WTC11 (cell line): ENCODE results near the gene SPTLC2. TPM values are rescaled to one million over a fixed set of nuclear protein-coding genes. Genes with fewer than 3 reads are reported as not detected.

Source experiments
- ATAC-seq: fragments of 200-7000 bp; cut with Tn5 transposase; 2 replicates; pipeline ENCODE4 v1.10.0; 2021; ENCODE audit warnings: mild to moderate bottlenecking, moderate library complexity
- Bru-seq: library from RNA; stranded (reverse); fragments of 400-500 nt; gene quantifications from one replicate; lab custom pipeline; 2021; lab: Mats Ljungman, UMichigan
- CTCF ChIA-PET: fragments of 300-600 bp; sonication (Branson Sonifier 250); formaldehyde crosslinking; loops from one replicate; lab custom pipeline; 2021; ENCODE audit warnings: antibody characterized with exemption; lab: Charles Lee
- POLR2A ChIA-PET: fragments of 350-600 bp; sonication (Branson Sonifier 250); formaldehyde crosslinking; loops from one replicate; lab custom pipeline; 2021; ENCODE audit warnings: antibody characterized with exemption; lab: Charles Lee
- DNase-seq: peaks from one replicate; pipeline ENCODE4 v3.0.0; 2021; ENCODE audit warnings: low spot score
- H3K27ac Mint-ChIP-seq: 2 replicates; pipeline ENCODE4 v1.8.0; 2021; ENCODE audit warnings: mixed read lengths
- H3K27me3 Mint-ChIP-seq: 2 replicates; pipeline ENCODE4 v1.8.0; 2021; ENCODE audit warnings: low read depth, mild to moderate bottlenecking, moderate library complexity, mixed read lengths
- H3K36me3 Mint-ChIP-seq: 2 replicates; pipeline ENCODE4 v1.8.0; 2021; ENCODE audit warnings: mixed read lengths
- H3K4me1 Mint-ChIP-seq: 2 replicates; pipeline ENCODE4 v1.8.0; 2022; ENCODE audit warnings: mixed read lengths
- H3K4me3 Mint-ChIP-seq: 2 replicates; pipeline ENCODE4 v1.8.0; 2021; ENCODE audit warnings: mild to moderate bottlenecking, moderate library complexity, mixed read lengths
- H3K9me3 Mint-ChIP-seq: 2 replicates; pipeline ENCODE4 v1.8.0; 2021; ENCODE audit warnings: mixed read lengths
- CBFB ChIP-seq: sonication (generic); formaldehyde crosslinking; IDR thresholded peaks from 2 replicates; pipeline ENCODE4 v1.8.1; 2022; ENCODE audit warnings: mild to moderate bottlenecking, low read depth, missing genetic modification reagents
- CREB1 ChIP-seq: sonication (generic); formaldehyde crosslinking; IDR thresholded peaks from 2 replicates; pipeline ENCODE4 v1.8.0; 2023; ENCODE audit warnings: mild to moderate bottlenecking, missing genetic modification reagents
- E2F4 ChIP-seq: sonication (generic); formaldehyde crosslinking; IDR thresholded peaks from 2 replicates; pipeline ENCODE4 v1.8.1; 2022; ENCODE audit warnings: low read depth, mild to moderate bottlenecking, moderate library complexity, missing genetic modification reagents, borderline replicate concordance
- ESRRA ChIP-seq: sonication (generic); formaldehyde crosslinking; IDR thresholded peaks from 2 replicates; pipeline ENCODE4 v1.8.1; 2022; ENCODE audit warnings: mild to moderate bottlenecking, missing genetic modification reagents, borderline replicate concordance
- FOXK1 ChIP-seq: sonication (generic); formaldehyde crosslinking; IDR thresholded peaks from 2 replicates; pipeline ENCODE4 v1.8.0; 2022; ENCODE audit warnings: mild to moderate bottlenecking, moderate library complexity, missing genetic modification reagents
- HMGXB4 ChIP-seq: sonication (generic); formaldehyde crosslinking; IDR thresholded peaks from 2 replicates; pipeline ENCODE4 v1.8.1; 2023; ENCODE audit warnings: mild to moderate bottlenecking, moderate library complexity, missing genetic modification reagents
- KAT7 ChIP-seq: sonication (generic); formaldehyde crosslinking; IDR thresholded peaks from 2 replicates; pipeline ENCODE4 v1.8.1; 2023; ENCODE audit warnings: missing genetic modification reagents, mild to moderate bottlenecking, borderline replicate concordance
- NFYB ChIP-seq: sonication (generic); formaldehyde crosslinking; conservative IDR thresholded peaks from 2 replicates; pipeline ENCODE4 v1.8.0; 2022; ENCODE audit warnings: low read depth, missing genetic modification reagents
- NR3C1 ChIP-seq: sonication (generic); formaldehyde crosslinking; conservative IDR thresholded peaks from 2 replicates; pipeline ENCODE4 v1.8.1; 2023; ENCODE audit warnings: low read depth, mild to moderate bottlenecking, missing genetic modification reagents
- PRDM15 ChIP-seq: sonication (generic); formaldehyde crosslinking; IDR thresholded peaks from 2 replicates; pipeline ENCODE4 v1.8.0; 2022; ENCODE audit warnings: missing genetic modification reagents
- SP1 ChIP-seq: sonication (generic); formaldehyde crosslinking; conservative IDR thresholded peaks from 2 replicates; pipeline ENCODE4 v1.8.1; 2022; ENCODE audit warnings: missing genetic modification reagents
- STAT6 ChIP-seq: sonication (generic); formaldehyde crosslinking; conservative IDR thresholded peaks from 2 replicates; pipeline ENCODE4 v1.8.1; 2023; ENCODE audit warnings: mild to moderate bottlenecking, low read depth, missing genetic modification reagents, moderate library complexity
- USF2 ChIP-seq: sonication (generic); formaldehyde crosslinking; IDR thresholded peaks from 2 replicates; pipeline ENCODE4 v1.8.1; 2023; ENCODE audit warnings: mild to moderate bottlenecking, missing genetic modification reagents, moderate library complexity
- ZNF671 ChIP-seq: fragments of 250-450 bp; sonication (Bioruptor Pico); IDR thresholded peaks from 2 replicates; pipeline ENCODE4 v1.8.0; 2021; ENCODE audit warnings: mild to moderate bottlenecking
- long read RNA-seq, 3 experiments: library from RNA in 1 of 3; library from capped mRNA in 1 of 3; library from polyadenylated mRNA in 1 of 3; unstranded in 2 of 3; stranded (forward) in 1 of 3; transcript quantifications; one replicate each; pipeline ENCODE4 v2.0.0, GENCODE V29; 2021
- total RNA-seq: library from RNA; stranded (reverse); gene quantifications from 3 replicates; pipeline ENCODE4 v1.2.3, GENCODE V29; 2021
- TF ChIP-seq, protein P1 (sequence below): sonication (generic); formaldehyde crosslinking; IDR thresholded peaks from 2 replicates; pipeline ENCODE4 v1.8.0; 2023; ENCODE audit warnings: missing genetic modification reagents, mild to moderate bottlenecking, borderline replicate concordance
- TF ChIP-seq, protein P2 (sequence below): sonication (generic); formaldehyde crosslinking; IDR thresholded peaks from 2 replicates; pipeline ENCODE4 v1.8.0; 2022; ENCODE audit warnings: mild to moderate bottlenecking, missing genetic modification reagents
- TF ChIP-seq, protein P3 (sequence below): sonication (generic); formaldehyde crosslinking; IDR thresholded peaks from 2 replicates; pipeline ENCODE4 v1.8.0; 2022; ENCODE audit warnings: mild to moderate bottlenecking, missing genetic modification reagents

Gene SPTLC2
- total RNA-seq (38.2 to 40.1 TPM (median 39.6 TPM) in 3 replicates), Bru-seq, nascent RNA (percentile 78 among the genes with signal in this experiment)
- long read RNA-seq, experiment 1, full-length matches to known transcripts, result 92 of 149 reads
- long read RNA-seq, experiment 1, partial matches to known transcripts, result 7 of 149 reads
- long read RNA-seq, experiment 1, other reads (novel, unspliced or antisense), result 50 of 149 reads
- long read RNA-seq, experiment 2, full-length matches to known transcripts, result 11 of 47 reads
- long read RNA-seq, experiment 2, partial matches to known transcripts, result 3 of 47 reads
- long read RNA-seq, experiment 2, other reads (novel, unspliced or antisense), result 33 of 47 reads
- long read RNA-seq, experiment 3, full-length matches to known transcripts, result 20 of 35 reads
- long read RNA-seq, experiment 3, partial matches to known transcripts, result 13 of 35 reads
- long read RNA-seq, experiment 3, other reads (novel, unspliced or antisense), result 2 of 35 reads

DNA sequence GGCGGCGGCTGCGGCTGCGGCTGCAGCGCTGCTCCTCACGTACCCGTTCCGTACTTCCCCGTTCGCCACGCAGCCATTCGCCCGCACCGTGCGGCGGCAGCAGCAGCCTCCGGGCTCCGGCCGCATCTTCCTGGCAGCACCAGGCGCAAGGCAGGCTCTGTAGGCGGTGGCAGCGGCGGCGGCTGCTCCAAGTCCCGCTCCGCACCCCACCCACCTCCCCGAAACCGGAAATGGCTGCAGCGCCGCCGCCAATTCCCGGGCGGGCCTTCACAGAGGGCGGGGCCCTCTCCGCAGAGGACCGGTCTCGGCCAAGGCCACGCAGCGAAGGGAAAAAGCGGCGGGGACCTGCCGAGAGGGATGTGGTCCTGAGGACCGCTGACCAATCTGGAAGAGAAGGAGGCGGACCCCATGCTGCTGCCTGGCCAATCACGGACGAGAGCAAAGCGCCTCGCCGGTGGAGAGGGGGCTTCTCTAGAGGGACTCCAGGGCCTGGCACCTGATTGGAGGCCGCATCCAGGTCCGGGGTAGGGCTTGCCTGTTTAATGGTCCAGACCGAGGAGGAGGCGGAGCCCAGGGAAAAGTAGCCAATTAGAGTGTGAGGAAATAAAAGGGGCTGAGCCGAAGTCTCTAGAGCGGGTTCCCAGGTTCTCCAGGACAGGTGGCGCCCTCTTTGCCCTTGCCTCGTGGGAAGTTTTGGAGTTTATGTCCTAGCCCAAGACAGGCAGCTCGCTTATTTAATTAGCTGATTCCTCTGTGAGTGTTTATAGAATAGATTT lies at the start of gene SPTLC2:
TSS of gene SPTLC2 (minus strand) at position 184 of the 776 bp plus-strand sequence. CDS start at position 126, 58 bp downstream.
- Mint-ChIP-seq H3K36me3 (no peaks in the 10 kb centered on the region), H3K4me3 (peak within 1 kb of the TSS; percentile 86), H3K4me1 (peaks cover 46% of the 10 kb centered on the region), H3K27me3 (no peaks in the 10 kb centered on the region), H3K27ac (peak within 1 kb of the TSS; percentile 90; the same call in 1 of the 2 replicates), H3K9me3 (peaks cover 4% of the 10 kb centered on the region)
- peak; percentile 98 for ATAC-seq
- ChIA-PET CTCF (interaction anchor here (0.6 kb wide), 1 partner anchor 37 kb away, joined by 3 read pairs; no protein-coding TSS in a partner anchor), POLR2A (no interaction called here)
- DNase-seq, result peak; percentile 99
- TF ChIP-seq, protein P1, sequence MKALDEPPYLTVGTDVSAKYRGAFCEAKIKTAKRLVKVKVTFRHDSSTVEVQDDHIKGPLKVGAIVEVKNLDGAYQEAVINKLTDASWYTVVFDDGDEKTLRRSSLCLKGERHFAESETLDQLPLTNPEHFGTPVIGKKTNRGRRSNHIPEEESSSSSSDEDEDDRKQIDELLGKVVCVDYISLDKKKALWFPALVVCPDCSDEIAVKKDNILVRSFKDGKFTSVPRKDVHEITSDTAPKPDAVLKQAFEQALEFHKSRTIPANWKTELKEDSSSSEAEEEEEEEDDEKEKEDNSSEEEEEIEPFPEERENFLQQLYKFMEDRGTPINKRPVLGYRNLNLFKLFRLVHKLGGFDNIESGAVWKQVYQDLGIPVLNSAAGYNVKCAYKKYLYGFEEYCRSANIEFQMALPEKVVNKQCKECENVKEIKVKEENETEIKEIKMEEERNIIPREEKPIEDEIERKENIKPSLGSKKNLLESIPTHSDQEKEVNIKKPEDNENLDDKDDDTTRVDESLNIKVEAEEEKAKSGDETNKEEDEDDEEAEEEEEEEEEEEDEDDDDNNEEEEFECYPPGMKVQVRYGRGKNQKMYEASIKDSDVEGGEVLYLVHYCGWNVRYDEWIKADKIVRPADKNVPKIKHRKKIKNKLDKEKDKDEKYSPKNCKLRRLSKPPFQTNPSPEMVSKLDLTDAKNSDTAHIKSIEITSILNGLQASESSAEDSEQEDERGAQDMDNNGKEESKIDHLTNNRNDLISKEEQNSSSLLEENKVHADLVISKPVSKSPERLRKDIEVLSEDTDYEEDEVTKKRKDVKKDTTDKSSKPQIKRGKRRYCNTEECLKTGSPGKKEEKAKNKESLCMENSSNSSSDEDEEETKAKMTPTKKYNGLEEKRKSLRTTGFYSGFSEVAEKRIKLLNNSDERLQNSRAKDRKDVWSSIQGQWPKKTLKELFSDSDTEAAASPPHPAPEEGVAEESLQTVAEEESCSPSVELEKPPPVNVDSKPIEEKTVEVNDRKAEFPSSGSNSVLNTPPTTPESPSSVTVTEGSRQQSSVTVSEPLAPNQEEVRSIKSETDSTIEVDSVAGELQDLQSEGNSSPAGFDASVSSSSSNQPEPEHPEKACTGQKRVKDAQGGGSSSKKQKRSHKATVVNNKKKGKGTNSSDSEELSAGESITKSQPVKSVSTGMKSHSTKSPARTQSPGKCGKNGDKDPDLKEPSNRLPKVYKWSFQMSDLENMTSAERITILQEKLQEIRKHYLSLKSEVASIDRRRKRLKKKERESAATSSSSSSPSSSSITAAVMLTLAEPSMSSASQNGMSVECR, result peak; percentile 91; the same call in 1 of the 2 replicates
- TF ChIP-seq SP1, result peak; percentile 92
- peak; percentile 52; the same call in 1 of the 2 replicates for TF ChIP-seq ESRRA (CRISPR knock-in tag)
- TF ChIP-seq, protein P2, sequence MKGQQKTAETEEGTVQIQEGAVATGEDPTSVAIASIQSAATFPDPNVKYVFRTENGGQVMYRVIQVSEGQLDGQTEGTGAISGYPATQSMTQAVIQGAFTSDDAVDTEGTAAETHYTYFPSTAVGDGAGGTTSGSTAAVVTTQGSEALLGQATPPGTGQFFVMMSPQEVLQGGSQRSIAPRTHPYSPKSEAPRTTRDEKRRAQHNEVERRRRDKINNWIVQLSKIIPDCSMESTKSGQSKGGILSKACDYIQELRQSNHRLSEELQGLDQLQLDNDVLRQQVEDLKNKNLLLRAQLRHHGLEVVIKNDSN (CRISPR knock-in tag), result peak; percentile 88; the same call in 1 of the 2 replicates
- TF ChIP-seq, protein P3, sequence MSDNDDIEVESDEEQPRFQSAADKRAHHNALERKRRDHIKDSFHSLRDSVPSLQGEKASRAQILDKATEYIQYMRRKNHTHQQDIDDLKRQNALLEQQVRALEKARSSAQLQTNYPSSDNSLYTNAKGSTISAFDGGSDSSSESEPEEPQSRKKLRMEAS (CRISPR knock-in tag), result peak; percentile 84
- TF ChIP-seq KAT7 (CRISPR knock-in tag), result peak; percentile 67; the same call in 1 of the 2 replicates
- peak; percentile 59; the same call in 1 of the 2 replicates for TF ChIP-seq FOXK1 (CRISPR knock-in tag)
- 0 out of 2 replicates have a peak, but pooled peaks have one; percentile 28 for TF ChIP-seq E2F4 (CRISPR knock-in tag)
- peak; percentile 92; the same call in 1 of the 2 replicates for TF ChIP-seq CBFB
- no peak for TF ChIP-seq STAT6 (CRISPR knock-in tag)
- 0 out of 2 replicates have a peak, but pooled peaks have one; percentile 56 for TF ChIP-seq NR3C1
- peak; percentile 96 for TF ChIP-seq NFYB (CRISPR knock-in tag)
- TF ChIP-seq HMGXB4 (CRISPR knock-in tag), result peak; percentile 74
- TF ChIP-seq USF2, result peak; percentile 83
- TF ChIP-seq CREB1 (CRISPR knock-in tag), result no peak
- no peak for TF ChIP-seq ZNF671
- TF ChIP-seq PRDM15 (CRISPR knock-in tag), result peak; percentile 79
